ENCODE data around the gene IL1RAPL1.

Gene IL1RAPL1

GRCh38 chrX:28884823-28885222 lies 297.6 kb downstream of the IL1RAPL1 start:
- H3K9me3 ChIP-seq, result no peaks in the 10 kb centered on the region
- TF ChIP-seq, protein P1, sequence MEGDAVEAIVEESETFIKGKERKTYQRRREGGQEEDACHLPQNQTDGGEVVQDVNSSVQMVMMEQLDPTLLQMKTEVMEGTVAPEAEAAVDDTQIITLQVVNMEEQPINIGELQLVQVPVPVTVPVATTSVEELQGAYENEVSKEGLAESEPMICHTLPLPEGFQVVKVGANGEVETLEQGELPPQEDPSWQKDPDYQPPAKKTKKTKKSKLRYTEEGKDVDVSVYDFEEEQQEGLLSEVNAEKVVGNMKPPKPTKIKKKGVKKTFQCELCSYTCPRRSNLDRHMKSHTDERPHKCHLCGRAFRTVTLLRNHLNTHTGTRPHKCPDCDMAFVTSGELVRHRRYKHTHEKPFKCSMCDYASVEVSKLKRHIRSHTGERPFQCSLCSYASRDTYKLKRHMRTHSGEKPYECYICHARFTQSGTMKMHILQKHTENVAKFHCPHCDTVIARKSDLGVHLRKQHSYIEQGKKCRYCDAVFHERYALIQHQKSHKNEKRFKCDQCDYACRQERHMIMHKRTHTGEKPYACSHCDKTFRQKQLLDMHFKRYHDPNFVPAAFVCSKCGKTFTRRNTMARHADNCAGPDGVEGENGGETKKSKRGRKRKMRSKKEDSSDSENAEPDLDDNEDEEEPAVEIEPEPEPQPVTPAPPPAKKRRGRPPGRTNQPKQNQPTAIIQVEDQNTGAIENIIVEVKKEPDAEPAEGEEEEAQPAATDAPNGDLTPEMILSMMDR (IDR thresholded peaks at IDR 0.05; ENCODE audit: low read depth, low read length), result no peak
- DNase-seq, result no peak
- H3K4me1 ChIP-seq, result no peaks in the 10 kb centered on the region
- no peak overlapping the region for H3K4me3 ChIP-seq (ENCODE audit: low read depth, low read length)
- H3K36me3 ChIP-seq, result no peaks in the 10 kb centered on the region
- no peaks in the 10 kb centered on the region for H3K27me3 ChIP-seq

DNA sequence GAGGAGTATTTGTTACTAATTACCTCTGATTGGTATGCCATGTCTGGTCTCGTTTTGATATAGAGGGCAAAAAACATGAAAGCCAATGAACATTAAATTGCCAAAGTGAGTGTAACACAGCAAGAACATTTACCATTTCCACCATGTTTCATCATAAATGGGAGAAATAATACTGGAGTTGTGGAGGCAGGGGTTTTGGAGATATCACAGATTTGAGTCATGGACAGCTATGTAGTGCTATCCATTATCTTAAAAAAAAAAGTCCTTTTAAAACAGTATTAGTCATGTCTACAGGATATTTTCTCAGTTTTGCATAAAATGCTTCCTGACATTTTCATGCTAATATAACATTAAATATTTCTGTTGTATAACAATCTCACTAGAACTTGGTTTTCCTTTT lies 301.2 kb downstream of the IL1RAPL1 start:
- Histone ChIP-seq H3K4me1 (no peaks in the 10 kb centered on the region), H3K4me3 (ENCODE audit: low read depth, low read length) (no peak overlapping the region), H3K36me3 (no peaks in the 10 kb centered on the region), H3K27me3 (no peaks in the 10 kb centered on the region), H3K9me3 (no peaks in the 10 kb centered on the region)
- TF ChIP-seq, protein P1 (IDR thresholded peaks at IDR 0.05; ENCODE audit: low read depth, low read length), result no peak
- no peak for DNase-seq

DNA sequence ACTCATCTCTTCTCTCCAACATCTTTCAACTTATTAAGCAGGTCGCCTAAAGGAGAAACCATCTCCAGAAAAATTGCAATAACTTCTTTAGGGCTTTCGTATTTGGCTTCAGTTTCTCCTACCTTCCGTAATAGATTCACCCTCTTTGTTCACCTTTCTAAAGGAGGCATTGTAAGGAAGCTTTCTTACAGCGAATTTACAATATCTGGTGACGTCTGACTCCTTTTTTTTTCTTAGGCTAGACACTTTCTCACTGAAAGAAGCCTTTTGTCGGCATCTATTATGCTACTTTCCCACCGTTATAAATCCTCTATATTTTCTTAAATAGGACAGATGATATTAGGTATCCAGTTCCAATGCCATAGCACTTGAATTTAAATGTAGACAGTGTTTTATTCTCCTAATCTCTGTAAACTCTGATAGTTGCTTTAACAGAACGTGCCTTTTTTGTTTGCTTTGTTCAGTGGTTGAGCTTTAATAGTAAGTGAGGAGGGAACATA lies 302.4 kb downstream of the IL1RAPL1 start:
- Histone ChIP-seq H3K9me3 (no peaks in the 10 kb centered on the region), H3K27me3 (no peaks in the 10 kb centered on the region), H3K4me3 (ENCODE audit: low read depth, low read length) (no peak overlapping the region), H3K36me3 (no peaks in the 10 kb centered on the region), H3K4me1 (no peaks in the 10 kb centered on the region)
- TF ChIP-seq, protein P1 (IDR thresholded peaks at IDR 0.05; ENCODE audit: low read depth, low read length), result no peak
- DNase-seq, result no peak

- Histone ChIP-seq H3K9me3 (no peaks in the 10 kb centered on the region), H3K4me3 (ENCODE audit: low read depth, low read length) (no peak overlapping the region), H3K36me3 (no peaks in the 10 kb centered on the region), H3K4me1 (no peaks in the 10 kb centered on the region), H3K27me3 (no peaks in the 10 kb centered on the region)
- TF ChIP-seq, protein P1 (IDR thresholded peaks at IDR 0.05; ENCODE audit: low read depth, low read length), result no peak
- DNase-seq, result no peak
These were observed 314.4 kb downstream of the IL1RAPL1 start for GRCh38 chrX:28901637-28902036.

- Histone ChIP-seq H3K9me3 (no peaks in the 10 kb centered on the region), H3K4me3 (ENCODE audit: low read depth, low read length) (no peak overlapping the region), H3K27me3 (no peaks in the 10 kb centered on the region), H3K36me3 (no peaks in the 10 kb centered on the region), H3K4me1 (no peaks in the 10 kb centered on the region)
- no peak for DNase-seq
- TF ChIP-seq, protein P1 (IDR thresholded peaks at IDR 0.05; ENCODE audit: low read depth, low read length), result no peak
These were observed 323.2 kb downstream of the IL1RAPL1 start for GRCh38 chrX:28910487-28910886.

- DNase-seq, result no peak
- Histone ChIP-seq H3K9me3 (no peaks in the 10 kb centered on the region), H3K4me3 (ENCODE audit: low read depth, low read length) (no peak overlapping the region), H3K36me3 (no peaks in the 10 kb centered on the region), H3K4me1 (no peaks in the 10 kb centered on the region), H3K27me3 (no peaks in the 10 kb centered on the region)
- TF ChIP-seq, protein P1 (IDR thresholded peaks at IDR 0.05; ENCODE audit: low read depth, low read length), result no peak
These were observed 333.1 kb downstream of the IL1RAPL1 start for GRCh38 chrX:28920153-28920943.
